ENCODE results near the gene DNER.

- TF ChIP-seq CTCF (IDR thresholded peaks at IDR 0.05): no peak
- TF ChIP-seq EZH2 (IDR thresholded peaks at IDR 0.05; ENCODE audit: borderline replicate concordance, insufficient read depth, low read depth, low read length, poor library complexity, severe bottlenecking): no peak
Measured at GRCh38 chr2:229718057-229718456, 3.7 kb upstream of the DNER start.
